ENCODE results near the gene AP3D1.
A peak's percentile ranks its signal among the peaks of the same experiment; 100 is the strongest.

Gene AP3D1

GRCh38 chr19:2180881-2181632 lies 29.7 kb upstream of the AP3D1 start:
- no peak for DNase-seq (ENCODE audit: low spot score)

- DNase-seq (ENCODE audit: low spot score): no peak
These were observed 28.7 kb upstream of the AP3D1 start for GRCh38 chr19:2180114-2180513.

GRCh38 chr19:2179095-2179494 lies 27.7 kb upstream of the AP3D1 start:
- DNase-seq (ENCODE audit: low spot score): no peak

GRCh38 chr19:2176337-2176994 lies 25.1 kb upstream of the AP3D1 start:
- DNase-seq (ENCODE audit: low spot score): no peak

- no peak for DNase-seq (ENCODE audit: low spot score)
These were observed 24.4 kb upstream of the AP3D1 start for GRCh38 chr19:2175742-2176141.

GRCh38 chr19:2173767-2174577 lies 22.6 kb upstream of the AP3D1 start:
- no peak for DNase-seq (ENCODE audit: low spot score)

GRCh38 chr19:2173388-2173766 lies 22.0 kb upstream of the AP3D1 start:
- no peak for DNase-seq (ENCODE audit: low spot score)

GRCh38 chr19:2171349-2172145 lies 20.2 kb upstream of the AP3D1 start:
- DNase-seq (ENCODE audit: low spot score): no peak

- no peak for DNase-seq (ENCODE audit: low spot score)
These were observed 19.6 kb upstream of the AP3D1 start for GRCh38 chr19:2170987-2171348.

- DNase-seq (ENCODE audit: low spot score): no peak
These were observed 18.9 kb upstream of the AP3D1 start for GRCh38 chr19:2170219-2170618.

- peak; percentile 94 for DNase-seq (ENCODE audit: low spot score)
These were observed 17.5 kb upstream of the AP3D1 start for GRCh38 chr19:2168619-2169424.

GRCh38 chr19:2167896-2168618 lies 16.7 kb upstream of the AP3D1 start:
- no peak for DNase-seq (ENCODE audit: low spot score)

GRCh38 chr19:2166741-2167738 lies 15.7 kb upstream of the AP3D1 start:
- no peak for DNase-seq (ENCODE audit: low spot score)

- DNase-seq (ENCODE audit: low spot score): peak; percentile 39
These were observed 12.9 kb upstream of the AP3D1 start for GRCh38 chr19:2164020-2164998.

GRCh38 chr19:2160379-2160778 lies 9.0 kb upstream of the AP3D1 start:
- no peak for DNase-seq (ENCODE audit: low spot score)

- DNase-seq (ENCODE audit: low spot score): no peak
These were observed 6.1 kb upstream of the AP3D1 start for GRCh38 chr19:2157452-2157851.

- peak; percentile 33 for DNase-seq (ENCODE audit: low spot score)
These were observed 3.3 kb upstream of the AP3D1 start for GRCh38 chr19:2154587-2155075.

GRCh38 chr19:2150794-2151338 lies 500 bp downstream of the AP3D1 start:
- no peak for DNase-seq (ENCODE audit: low spot score)

Measured in SW480 (cell line).